Endothelial cell of umbilical vein (primary cell): ENCODE measurements around the gene ZNF827. TPM values are rescaled to one million over a fixed set of nuclear protein-coding genes. Genes with fewer than 3 reads are reported as not detected.

Experiments used
- BruUV-seq: library from RNA; stranded (reverse); fragments of 400-500 nt; replicated peaks from 2 replicates; lab custom pipeline; 2021; lab: Mats Ljungman, UMichigan
- CTCF ChIA-PET: fragments of 300-600, 350-600 bp; sonication (Branson Sonifier 250); formaldehyde crosslinking; loops from one replicate; lab custom pipeline; 2021; ENCODE audit warnings: antibody characterized with exemption, inconsistent platforms; lab: Charles Lee
- POLR2A ChIA-PET: fragments of 300-600, 350-600 bp; sonication (Branson Sonifier 250); formaldehyde crosslinking; loops from one replicate; lab custom pipeline; 2021; ENCODE audit warnings: antibody characterized with exemption, inconsistent platforms; lab: Charles Lee
- DNase-seq: peaks from one replicate; pipeline ENCODE4 v3.0.0-alpha.2; 2011; ENCODE audit warnings: low read depth, low spot score
- FAIRE-seq: peaks from 2 replicates; lab custom pipeline; 2011; peaks lifted over from hg19 to GRCh38; lab: Jason Lieb, UNC
- H2AFZ ChIP-seq: 2 replicates; pipeline ENCODE4 v1.6.0; 2012; ENCODE audit warnings: low read depth, low read length, control low read depth, inconsistent platforms
- H3K27ac ChIP-seq: 2 replicates; pipeline ENCODE4 v1.5.1; 2011; ENCODE audit warnings: low read depth, mild to moderate bottlenecking, control low read depth, low read length, moderate library complexity; ENCODE audit not compliant: insufficient read depth
- H3K27me3 ChIP-seq, 2 experiments: 2 replicates each; pipeline versions ENCODE4 v1.6.0 to v1.6.1; 2011; ENCODE audit warnings: low read length in 2 of 2, mixed read lengths in 1 of 2; ENCODE audit not compliant: control insufficient read depth in 2 of 2, insufficient read depth in 2 of 2
- H3K36me3 ChIP-seq, 2 experiments: 2 replicates in 1 of 2; 3 replicates in 1 of 2; pipeline ENCODE4 v1.5.1; 2011; ENCODE audit warnings: low read length in 2 of 2, mild to moderate bottlenecking in 1 of 2, moderate library complexity in 1 of 2; ENCODE audit not compliant: control insufficient read depth in 2 of 2, insufficient read depth in 2 of 2; ENCODE audit errors: extremely low read depth in 1 of 2
- H3K4me1 ChIP-seq: 3 replicates; pipeline ENCODE4 v1.5.1; 2011; ENCODE audit warnings: mild to moderate bottlenecking, low read length; ENCODE audit not compliant: control insufficient read depth, insufficient read depth; ENCODE audit errors: extremely low read depth
- H3K4me2 ChIP-seq: 2 replicates; pipeline ENCODE4 v1.6.1; 2011; ENCODE audit warnings: low read length, control low read depth, mixed read lengths; ENCODE audit not compliant: insufficient read depth
- H3K4me3 ChIP-seq, 3 experiments: fragments of 200-600 bp in 1 of 3; sonication (generic), shearing (Covaris generic) in 1 of 3; replicated peaks in 1 of 3; 2 replicates each; pipeline ENCODE4 v1.5.1; 2011 to 2016; ENCODE audit warnings: control low read depth in 3 of 3, low read length in 3 of 3, mild to moderate bottlenecking in 2 of 3, inconsistent platforms in 1 of 3, low read depth in 1 of 3, moderate library complexity in 1 of 3; ENCODE audit not compliant: insufficient read depth in 1 of 3
- H3K79me2 ChIP-seq: 2 replicates; pipeline ENCODE4 v1.6.0; 2012; ENCODE audit warnings: low read length, inconsistent platforms; ENCODE audit not compliant: control insufficient read depth, insufficient read depth
- H3K9ac ChIP-seq: replicated peaks from 2 replicates; pipeline ENCODE3; 2011; ENCODE audit warnings: low read length, control low read depth; ENCODE audit not compliant: insufficient read depth; ENCODE audit errors: extremely low read depth
- H3K9me1 ChIP-seq: replicated peaks from 3 replicates; pipeline ENCODE4 v1.6.0; 2011; ENCODE audit warnings: mild to moderate bottlenecking, low read length; ENCODE audit not compliant: control insufficient read depth, insufficient read depth; ENCODE audit errors: extremely low read depth
- H3K9me3 ChIP-seq: replicated peaks from 2 replicates; pipeline ENCODE4 v1.5.1; 2012; ENCODE audit warnings: low read length, inconsistent platforms; ENCODE audit not compliant: control insufficient read depth, insufficient read depth
- H4K20me1 ChIP-seq: replicated peaks from 2 replicates; pipeline ENCODE3; 2011; ENCODE audit warnings: mild to moderate bottlenecking, low read length; ENCODE audit not compliant: control insufficient read depth, insufficient read depth; ENCODE audit errors: extremely low read depth
- EZH2 ChIP-seq: IDR thresholded peaks from 2 replicates; pipeline ENCODE4 v1.6.1; 2012; ENCODE audit warnings: borderline replicate concordance, low read depth, mild to moderate bottlenecking, moderate library complexity, low read length, inconsistent platforms; ENCODE audit not compliant: severe bottlenecking
- FOS ChIP-seq: IDR thresholded peaks from 2 replicates; pipeline ENCODE4 v1.6.1; 2011; ENCODE audit warnings: mild to moderate bottlenecking, low read length, moderate library complexity, borderline replicate concordance; ENCODE audit not compliant: insufficient read depth
- GATA2 ChIP-seq: IDR thresholded peaks from 2 replicates; pipeline ENCODE4 v1.7.0; 2011; ENCODE audit warnings: low read depth, mild to moderate bottlenecking, moderate library complexity, mixed read lengths, low read length; ENCODE audit not compliant: insufficient read length, insufficient read depth
- JUN ChIP-seq: IDR thresholded peaks from 2 replicates; pipeline ENCODE4 v1.6.1; 2011; ENCODE audit warnings: borderline replicate concordance, low read depth; ENCODE audit not compliant: insufficient read length, insufficient read depth
- MYC ChIP-seq: IDR thresholded peaks from one replicate; pipeline ENCODE4 v1.6.1; 2011; ENCODE audit warnings: mild to moderate bottlenecking, low read depth, low read length
- POLR2A ChIP-seq: IDR thresholded peaks from 2 replicates; pipeline ENCODE4 v1.6.1; 2012; ENCODE audit warnings: low read depth, mild to moderate bottlenecking, control low read depth, low read length
- POLR2AphosphoS5 ChIP-seq: IDR thresholded peaks from 2 replicates; pipeline ENCODE4 v1.6.1; 2012; ENCODE audit warnings: low read depth, mild to moderate bottlenecking, control low read depth, low read length, moderate library complexity; ENCODE audit not compliant: insufficient read depth
- dilution Hi-C: fragments of 300-500 bp; cut with MboI; formaldehyde crosslinking; loops from one replicate; pipeline ENCODE4 v1.15.0; 2019; ENCODE audit warnings: low sequenced_read_pairs; ENCODE audit not compliant: extremely low pct_ligation_motif_present
- intact Hi-C: fragments of 100-400 bp; cut with micrococcal nuclease; formaldehyde crosslinking; loops from one replicate; pipeline ENCODE4 v1.10.0; 2022
- polyA plus RNA-seq, 4 experiments: library from polyadenylated mRNA; depleted of rRNA in 3 of 4; stranded (reverse) in 3 of 4; unstranded in 1 of 4; fragments of >200 nt; gene quantifications; 2 replicates each; pipeline versions ENCODE4 v1.2.1 to v1.2.3, GENCODE V29; 2011 to 2012; ENCODE audit warnings: missing spikeins in 1 of 4
- total RNA-seq: library from RNA; stranded (reverse); gene quantifications from 2 replicates; pipeline ENCODE4 v1.2.3, GENCODE V29; 2021
- TF ChIP-seq, protein P1 (sequence below): IDR thresholded peaks from 2 replicates; pipeline ENCODE4 v1.6.1; 2011; ENCODE audit not compliant: insufficient read depth, insufficient read length
- TF ChIP-seq, protein P2 (sequence below), 2 donors: IDR thresholded peaks; 1 replicate in 1 of 2; 2 replicates in 1 of 2; pipeline ENCODE4 v1.5.1; 2011; ENCODE audit warnings: low read length in 2 of 2, mild to moderate bottlenecking in 2 of 2, moderate library complexity in 2 of 2, control low read depth in 1 of 2, inconsistent platforms in 1 of 2, low read depth in 1 of 2; ENCODE audit not compliant: insufficient read depth in 1 of 2; ENCODE audit errors: extremely low read depth in 1 of 2

ZNF827 gene
- total and polyA plus RNA-seq, 2 donors (not counting 3 experiments of a cell fraction or from before 2014, with no cell fraction given): 16.9 to 23.7 TPM

DNA sequence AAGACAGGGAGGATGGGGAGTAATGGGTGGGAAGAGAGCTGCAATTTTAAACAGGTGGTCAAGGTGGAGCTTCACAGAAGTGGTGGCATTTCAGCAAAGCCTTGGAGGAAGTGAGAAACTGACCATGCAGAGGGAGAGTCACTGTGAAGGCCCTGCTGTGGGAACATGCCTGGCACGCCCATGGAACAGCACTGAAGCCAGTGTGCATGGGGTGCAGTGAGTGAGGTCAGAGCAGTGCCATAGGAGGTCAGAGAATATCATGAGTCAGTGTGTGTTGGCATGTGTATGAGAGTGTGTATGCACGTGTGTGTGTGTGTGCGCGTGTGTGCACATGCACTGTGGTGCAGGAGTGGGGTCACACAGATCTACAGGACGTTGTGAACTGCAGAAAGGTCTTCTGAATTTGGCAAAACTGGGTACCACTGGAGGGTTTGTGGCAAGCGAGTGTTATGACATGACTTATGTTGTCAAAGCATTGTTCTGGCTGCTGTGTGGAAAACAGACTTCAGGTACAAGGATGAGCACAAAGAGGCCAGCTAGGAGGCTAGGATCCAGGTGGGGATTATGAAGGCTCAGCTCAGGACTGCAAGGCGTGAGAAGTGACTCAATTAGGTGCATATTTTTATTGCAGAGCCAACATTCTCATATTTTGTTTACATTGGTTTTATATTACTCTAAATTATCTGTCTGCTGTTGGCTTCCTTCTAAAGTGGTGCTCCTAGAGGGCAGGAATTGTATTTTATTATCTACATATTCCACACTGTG lies 34.0 kb downstream of the ZNF827 start:
- no peaks in the 10 kb centered on the region for H3K9me3 ChIP-seq
- H3K4me1 ChIP-seq: no peaks in the 10 kb centered on the region
- TF ChIP-seq POLR2A (no peak), GATA2 (no peak), FOS (no peak), POLR2AphosphoS5 (no peak), MYC (no peak), JUN (no peak), EZH2 (no peak)
- TF ChIP-seq, protein P1, sequence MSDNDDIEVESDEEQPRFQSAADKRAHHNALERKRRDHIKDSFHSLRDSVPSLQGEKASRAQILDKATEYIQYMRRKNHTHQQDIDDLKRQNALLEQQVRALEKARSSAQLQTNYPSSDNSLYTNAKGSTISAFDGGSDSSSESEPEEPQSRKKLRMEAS: no peak
- TF ChIP-seq, protein P2, sequence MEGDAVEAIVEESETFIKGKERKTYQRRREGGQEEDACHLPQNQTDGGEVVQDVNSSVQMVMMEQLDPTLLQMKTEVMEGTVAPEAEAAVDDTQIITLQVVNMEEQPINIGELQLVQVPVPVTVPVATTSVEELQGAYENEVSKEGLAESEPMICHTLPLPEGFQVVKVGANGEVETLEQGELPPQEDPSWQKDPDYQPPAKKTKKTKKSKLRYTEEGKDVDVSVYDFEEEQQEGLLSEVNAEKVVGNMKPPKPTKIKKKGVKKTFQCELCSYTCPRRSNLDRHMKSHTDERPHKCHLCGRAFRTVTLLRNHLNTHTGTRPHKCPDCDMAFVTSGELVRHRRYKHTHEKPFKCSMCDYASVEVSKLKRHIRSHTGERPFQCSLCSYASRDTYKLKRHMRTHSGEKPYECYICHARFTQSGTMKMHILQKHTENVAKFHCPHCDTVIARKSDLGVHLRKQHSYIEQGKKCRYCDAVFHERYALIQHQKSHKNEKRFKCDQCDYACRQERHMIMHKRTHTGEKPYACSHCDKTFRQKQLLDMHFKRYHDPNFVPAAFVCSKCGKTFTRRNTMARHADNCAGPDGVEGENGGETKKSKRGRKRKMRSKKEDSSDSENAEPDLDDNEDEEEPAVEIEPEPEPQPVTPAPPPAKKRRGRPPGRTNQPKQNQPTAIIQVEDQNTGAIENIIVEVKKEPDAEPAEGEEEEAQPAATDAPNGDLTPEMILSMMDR (IDR thresholded peaks at IDR 0.05; ENCODE audit: extremely low read depth in 1 of 2, insufficient read depth in 1 of 2, low read depth in 1 of 2, low read length in 2 of 2): no peak
- DNase-seq (no peak), FAIRE-seq (no peak)
- H2AFZ ChIP-seq: no peak overlapping the region
- POLR2A ChIA-PET: no interaction called here
- CTCF ChIA-PET: interaction anchor here (1.1 kb wide), 1 partner anchor 23 kb away, joined by 3 read pairs; no protein-coding TSS in a partner anchor
- no peak overlapping the region for H3K27ac ChIP-seq
- BruUV-seq: no TSS peak
- H3K9ac ChIP-seq: no peak overlapping the region
- peaks cover 2% of the 10 kb centered on the region for H3K79me2 ChIP-seq
- no peaks in the 10 kb centered on the region for H4K20me1 ChIP-seq
- H3K27me3 ChIP-seq: no peaks in the 10 kb centered on the region
- H3K4me3 ChIP-seq: no peak overlapping the region
- no peak overlapping the region for H3K4me2 ChIP-seq
- no peaks in the 10 kb centered on the region for H3K9me1 ChIP-seq
- intact Hi-C loops (no loop called here), dilution Hi-C loops (no loop called here)
- peaks cover 5 to 6% of the 10 kb centered on the region in 2 experiments for H3K36me3 ChIP-seq
